Peyer's patch (tissue), 4 donors: Measurements from ENCODE around the gene SCG3. TPM values are rescaled to one million over a fixed set of nuclear protein-coding genes. Genes with fewer than 3 reads are reported as not detected.

Experiments
- DNase-seq, 3 donors: peaks; one replicate each; pipeline ENCODE4 v3.0.0-alpha.2; 2017 to 2019
- H3K27ac ChIP-seq, 4 donors: fragments of 200-600 bp; sonication (generic); one replicate each; pipeline ENCODE4 v1.5.1; 2016 to 2019
- H3K27me3 ChIP-seq, 2 donors: fragments of 200-600 bp; sonication (generic); one replicate each; pipeline ENCODE4 v1.5.1; 2019
- H3K36me3 ChIP-seq, 3 donors: fragments of 200-600 bp; sonication (generic); one replicate each; pipeline ENCODE4 v1.5.1; 2016 to 2019
- H3K4me1 ChIP-seq, 4 donors: fragments of 200-600 bp; sonication (generic); one replicate each; pipeline ENCODE4 v1.5.1; 2016 to 2019
- H3K4me3 ChIP-seq, 4 donors: fragments of 200-600 bp; sonication (generic); 1 replicate in 3 of 4; 2 replicates in 1 of 4; pipeline ENCODE4 v1.5.1; 2016 to 2019; ENCODE audit warnings: mild to moderate bottlenecking in 1 of 4
- H3K9me3 ChIP-seq, 4 donors: fragments of 200-600 bp; sonication (generic); one replicate each; pipeline ENCODE4 v1.5.1; 2016 to 2019; ENCODE audit warnings: mild to moderate bottlenecking in 1 of 4
- POLR2A ChIP-seq, 2 donors: fragments of 450-650 bp; IDR thresholded peaks; one replicate each; pipeline ENCODE4 v1.5.1; 2017; ENCODE audit warnings: antibody characterized with exemption in 2 of 2, mild to moderate bottlenecking in 2 of 2, moderate library complexity in 2 of 2
- total RNA-seq, 4 donors: library from RNA; depleted of rRNA; stranded (reverse); fragments of >200 nt; gene quantifications; one replicate each; pipeline ENCODE4 v1.1.0, GENCODE V29; 2016
- TF ChIP-seq, protein P1 (sequence below), 6 experiments: fragments of 450-650 bp in 4 of 6; fragments of 200-600 bp in 2 of 6; sonication (generic) in 1 of 6; IDR thresholded peaks; one replicate each; pipeline ENCODE4 v1.5.1; 2017 to 2019; ENCODE audit warnings: antibody characterized with exemption in 6 of 6, mild to moderate bottlenecking in 3 of 6, moderate library complexity in 1 of 6

SCG3 gene
- total RNA-seq, 4 donors from 2014 or later = 0.40 to 1.7 (median 0.95) TPM

- no peaks in the 10 kb centered on the region for H3K27me3 ChIP-seq
- TF ChIP-seq, protein P1, sequence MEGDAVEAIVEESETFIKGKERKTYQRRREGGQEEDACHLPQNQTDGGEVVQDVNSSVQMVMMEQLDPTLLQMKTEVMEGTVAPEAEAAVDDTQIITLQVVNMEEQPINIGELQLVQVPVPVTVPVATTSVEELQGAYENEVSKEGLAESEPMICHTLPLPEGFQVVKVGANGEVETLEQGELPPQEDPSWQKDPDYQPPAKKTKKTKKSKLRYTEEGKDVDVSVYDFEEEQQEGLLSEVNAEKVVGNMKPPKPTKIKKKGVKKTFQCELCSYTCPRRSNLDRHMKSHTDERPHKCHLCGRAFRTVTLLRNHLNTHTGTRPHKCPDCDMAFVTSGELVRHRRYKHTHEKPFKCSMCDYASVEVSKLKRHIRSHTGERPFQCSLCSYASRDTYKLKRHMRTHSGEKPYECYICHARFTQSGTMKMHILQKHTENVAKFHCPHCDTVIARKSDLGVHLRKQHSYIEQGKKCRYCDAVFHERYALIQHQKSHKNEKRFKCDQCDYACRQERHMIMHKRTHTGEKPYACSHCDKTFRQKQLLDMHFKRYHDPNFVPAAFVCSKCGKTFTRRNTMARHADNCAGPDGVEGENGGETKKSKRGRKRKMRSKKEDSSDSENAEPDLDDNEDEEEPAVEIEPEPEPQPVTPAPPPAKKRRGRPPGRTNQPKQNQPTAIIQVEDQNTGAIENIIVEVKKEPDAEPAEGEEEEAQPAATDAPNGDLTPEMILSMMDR (IDR thresholded peaks at IDR 0.05) = no peak
- no peak for TF ChIP-seq POLR2A (IDR thresholded peaks at IDR 0.05)
- peaks cover 0 to 23% (median 8%) of the 10 kb centered on the region in 4 donors for H3K4me1 ChIP-seq
- no peaks in the 10 kb centered on the region for H3K9me3 ChIP-seq
- H3K4me3 ChIP-seq = no peak overlapping the region
- H3K27ac ChIP-seq = no peak overlapping the region
- no peaks in the 10 kb centered on the region for H3K36me3 ChIP-seq
- no peak for DNase-seq
Observed at GRCh38 chr15:51739061-51739712, 57.9 kb downstream of the SCG3 start.

- Histone ChIP-seq H3K27me3 (no peaks in the 10 kb centered on the region), H3K36me3 (no peaks in the 10 kb centered on the region), H3K4me3 (no peak overlapping the region), H3K9me3 (no peaks in the 10 kb centered on the region), H3K4me1 (no peaks in the 10 kb centered on the region), H3K27ac (no peak overlapping the region)
- no peak for DNase-seq
- TF ChIP-seq POLR2A (IDR thresholded peaks at IDR 0.05) = no peak
- TF ChIP-seq, protein P1 (IDR thresholded peaks at IDR 0.05) = no peak
Observed at GRCh38 chr15:51749307-51749706, 68.0 kb downstream of the SCG3 start.

GRCh38 chr15:51750186-51750585 lies 68.9 kb downstream of the SCG3 start:
- H3K36me3 ChIP-seq = no peaks in the 10 kb centered on the region
- DNase-seq = no peak
- no peaks in the 10 kb centered on the region for H3K4me1 ChIP-seq
- H3K4me3 ChIP-seq = no peak overlapping the region
- TF ChIP-seq, protein P1 (IDR thresholded peaks at IDR 0.05) = no peak
- no peak for TF ChIP-seq POLR2A (IDR thresholded peaks at IDR 0.05)
- H3K27me3 ChIP-seq = no peaks in the 10 kb centered on the region
- H3K9me3 ChIP-seq = no peaks in the 10 kb centered on the region
- no peak overlapping the region for H3K27ac ChIP-seq

DNA sequence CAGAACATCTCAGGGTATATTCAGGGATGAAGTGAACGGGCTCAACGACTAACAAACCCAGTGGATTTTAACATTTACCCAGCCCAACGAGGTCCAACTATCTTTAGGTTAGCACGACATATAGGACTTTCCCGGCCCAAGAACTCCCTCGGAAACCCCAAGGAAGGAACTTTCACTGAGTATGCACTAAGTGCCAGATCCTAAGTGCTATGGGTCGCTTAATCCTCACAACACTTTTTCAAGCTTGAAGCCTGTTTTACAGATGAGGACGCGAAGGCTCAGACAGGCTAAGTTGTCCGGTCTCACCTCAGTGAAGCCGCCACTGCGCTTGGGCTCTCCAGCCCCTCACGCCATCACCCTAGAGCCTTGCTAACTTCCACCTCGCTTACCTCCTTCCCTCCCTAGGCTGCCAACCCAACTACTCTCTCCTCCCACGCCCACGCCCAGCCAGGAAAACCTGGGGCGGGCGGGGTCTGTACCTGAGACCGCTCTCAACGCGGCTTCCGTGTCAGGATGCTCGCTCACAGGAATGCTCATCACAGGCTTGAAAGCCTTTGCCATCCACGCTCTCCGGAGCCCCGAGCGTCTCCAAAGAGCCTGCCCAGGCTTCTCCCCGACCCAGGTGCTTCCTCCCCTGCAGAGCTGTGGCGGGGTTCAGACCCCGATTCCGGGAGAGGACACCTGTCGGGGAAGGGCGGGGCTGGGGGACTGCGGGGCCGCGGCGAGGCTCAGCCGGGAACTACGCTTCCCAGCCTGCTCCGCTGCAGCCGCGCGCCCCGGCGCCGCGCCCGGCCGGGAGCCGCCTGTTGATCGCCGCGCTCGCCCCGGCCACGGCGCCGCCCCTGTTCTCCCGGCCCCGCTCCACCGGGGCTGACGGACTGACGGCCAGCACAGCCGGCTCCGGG lies 69.7 kb downstream of the SCG3 start, which contains the start of gene TMOD2:
Gene TMOD2 (plus strand): TSS at position 806 of the 905 bp plus-strand sequence. CDS start 14,845 bp downstream, outside the sequence.
- TF ChIP-seq, protein P1 (IDR thresholded peaks at IDR 0.05) = peak in 1 of 6 experiments; percentile 2
- TF ChIP-seq POLR2A (IDR thresholded peaks at IDR 0.05) = no peak
- Histone ChIP-seq H3K36me3 (no peaks in the 10 kb centered on the region), H3K4me3 (peak within 1 kb of the TSS; percentile 81 to 97 (median 85)), H3K27ac (peak within 1 kb of the TSS; percentile 48 to 81 (median 66)), H3K4me1 (no peaks in the 10 kb centered on the region), H3K27me3 (no peaks in the 10 kb centered on the region), H3K9me3 (no peaks in the 10 kb centered on the region)
- peak; percentile 63 to 82 (median 78) for DNase-seq

- Histone ChIP-seq H3K27ac (peak overlapping the region; percentile 48 to 81 (median 66)), H3K4me3 (peak overlapping the region; percentile 81 to 97 (median 85)), H3K4me1 (no peaks in the 10 kb centered on the region), H3K9me3 (no peaks in the 10 kb centered on the region), H3K27me3 (no peaks in the 10 kb centered on the region), H3K36me3 (no peaks in the 10 kb centered on the region)
- no peak for TF ChIP-seq POLR2A (IDR thresholded peaks at IDR 0.05)
- TF ChIP-seq, protein P1 (IDR thresholded peaks at IDR 0.05) = no peak
- DNase-seq = peak; percentile 53 to 56 (median 55)
Observed at GRCh38 chr15:51751697-51752683, 70.7 kb downstream of the SCG3 start.
